H1 (cell line): ENCODE data around the gene ZNF488. TPM values are rescaled to one million over a fixed set of nuclear protein-coding genes. Genes with fewer than 3 reads are reported as not detected.

Source experiments
- CTCF ChIA-PET: fragments of 300-600 bp; sonication (Branson Sonifier 250); formaldehyde crosslinking; loops from one replicate; lab custom pipeline; 2021; ENCODE audit not compliant: partially characterized antibody; lab: Charles Lee
- POLR2A ChIA-PET: fragments of 300-600 bp; sonication (Branson Sonifier 250); formaldehyde crosslinking; loops from one replicate; lab custom pipeline; 2021; ENCODE audit warnings: inconsistent platforms; ENCODE audit not compliant: partially characterized antibody; lab: Charles Lee
- DNase-seq, 2 experiments: peaks; one replicate each; pipeline versions ENCODE4 v3.0.0 to v3.0.0-alpha.2; 2010 to 2022; ENCODE audit warnings: low spot score in 2 of 2, low read depth in 1 of 2, mixed read lengths in 1 of 2
- FAIRE-seq: peaks from 2 replicates; lab custom pipeline; 2011; peaks lifted over from hg19 to GRCh38; lab: Jason Lieb, UNC
- H2AFZ ChIP-seq: 2 replicates; pipeline ENCODE4 v1.8.1; 2012; ENCODE audit warnings: low read length, inconsistent platforms
- H2AK5ac ChIP-seq: 2 replicates; pipeline ENCODE4 v1.6.1; 2013; ENCODE audit warnings: low read depth, low read length
- H2BK120ac ChIP-seq: replicated peaks from 2 replicates; pipeline ENCODE3; 2013; ENCODE audit warnings: low read depth, low read length, inconsistent platforms
- H2BK12ac ChIP-seq: 2 replicates; pipeline ENCODE4 v1.6.1; 2013; ENCODE audit warnings: low read depth, low read length
- H2BK15ac ChIP-seq: 2 replicates; pipeline ENCODE4 v1.6.1; 2013; ENCODE audit warnings: low read length
- H2BK20ac ChIP-seq: 2 replicates; pipeline ENCODE4 v1.6.1; 2013; ENCODE audit warnings: low read length
- H2BK5ac ChIP-seq: 2 replicates; pipeline ENCODE4 v1.6.1; 2013; ENCODE audit warnings: low read depth, low read length
- H3K14ac ChIP-seq: 2 replicates; pipeline ENCODE4 v1.6.1; 2013; ENCODE audit warnings: inconsistent platforms; ENCODE audit not compliant: insufficient read length
- H3K18ac ChIP-seq: 2 replicates; pipeline ENCODE4 v1.6.1; 2013; ENCODE audit warnings: low read length; ENCODE audit errors: extremely low read depth
- H3K23ac ChIP-seq: 2 replicates; pipeline ENCODE4 v1.6.1; 2013; ENCODE audit warnings: inconsistent platforms; ENCODE audit not compliant: insufficient read length
- H3K23me2 ChIP-seq: 2 replicates; pipeline ENCODE4 v1.6.1; 2013; ENCODE audit warnings: low read depth, low read length
- H3K27ac ChIP-seq: 2 replicates; pipeline ENCODE4 v1.6.1; 2011; ENCODE audit warnings: low read depth, low read length, inconsistent platforms
- H3K27me3 ChIP-seq, 4 experiments: replicated peaks in 1 of 4; 1 replicate in 1 of 4; 2 replicates in 3 of 4; pipeline versions ENCODE4 v1.6.1 to v1.8.1; 2011 to 2013; ENCODE audit warnings: low read length in 3 of 4, mild to moderate bottlenecking in 3 of 4, inconsistent platforms in 2 of 4, mixed read lengths in 2 of 4, moderate library complexity in 1 of 4; ENCODE audit not compliant: control insufficient read depth in 3 of 4, insufficient read depth in 3 of 4; ENCODE audit errors: extremely low read depth in 1 of 4
- H3K36me3 ChIP-seq, 4 experiments: 2 replicates each; pipeline versions ENCODE4 v1.6.1 to v1.8.1; 2011 to 2013; ENCODE audit warnings: mild to moderate bottlenecking in 4 of 4, low read length in 3 of 4, moderate library complexity in 2 of 4, control low read depth in 1 of 4, inconsistent platforms in 1 of 4; ENCODE audit not compliant: insufficient read depth in 4 of 4, control insufficient read depth in 2 of 4
- H3K4ac ChIP-seq: replicated peaks from 2 replicates; pipeline ENCODE3; 2013; ENCODE audit warnings: low read length, low read depth, mixed read lengths, inconsistent platforms; ENCODE audit not compliant: insufficient read length
- H3K4me1 ChIP-seq, 4 experiments: replicated peaks in 1 of 4; 1 replicate in 1 of 4; 2 replicates in 3 of 4; pipeline versions ENCODE4 v1.6.1 to v1.8.1; 2011 to 2013; ENCODE audit warnings: low read length in 3 of 4, inconsistent platforms in 2 of 4, mixed read lengths in 1 of 4; ENCODE audit not compliant: insufficient read depth in 4 of 4, control insufficient read depth in 3 of 4
- H3K4me2 ChIP-seq, 2 experiments: 2 replicates each; pipeline versions ENCODE4 v1.6.1 to v1.8.1; 2011 to 2013; ENCODE audit warnings: low read depth in 2 of 2, low read length in 2 of 2, control low read depth in 1 of 2, inconsistent platforms in 1 of 2, mild to moderate bottlenecking in 1 of 2; ENCODE audit not compliant: insufficient read depth in 1 of 2
- H3K4me3 ChIP-seq, 4 experiments: fragments of 200-600, 300-600 bp in 1 of 4; sonication (generic), shearing (Covaris generic), sonication (Bioruptor Twin) in 1 of 4; 2 replicates each; pipeline versions ENCODE4 v1.5.1 to v1.8.1; 2011 to 2016; ENCODE audit warnings: low read length in 4 of 4, low read depth in 3 of 4, control low read depth in 2 of 4, inconsistent platforms in 2 of 4, mild to moderate bottlenecking in 2 of 4, mixed read lengths in 1 of 4, moderate library complexity in 1 of 4; ENCODE audit not compliant: insufficient read depth in 2 of 4; ENCODE audit errors: extremely low read depth in 1 of 4
- H3K56ac ChIP-seq: replicated peaks from 2 replicates; pipeline ENCODE3; 2013; ENCODE audit warnings: low read depth, mild to moderate bottlenecking, mixed read lengths, low read length, inconsistent platforms; ENCODE audit not compliant: insufficient read length
- H3K79me1 ChIP-seq: 2 replicates; pipeline ENCODE4 v1.6.1; 2013; ENCODE audit warnings: low read depth, low read length, control low read depth
- H3K79me2 ChIP-seq, 2 experiments: 2 replicates each; pipeline versions ENCODE4 v1.6.1 to v1.8.1; 2012 to 2013; ENCODE audit warnings: low read length in 2 of 2, mild to moderate bottlenecking in 2 of 2, inconsistent platforms in 1 of 2; ENCODE audit not compliant: insufficient read depth in 2 of 2, control insufficient read depth in 1 of 2
- H3K9ac ChIP-seq, 4 experiments: replicated peaks in 1 of 4; 1 replicate in 1 of 4; 2 replicates in 3 of 4; pipeline versions ENCODE4 v1.6.1 to v1.8.1; 2011 to 2013; ENCODE audit warnings: low read depth in 3 of 4, low read length in 3 of 4, control low read depth in 2 of 4, mild to moderate bottlenecking in 2 of 4, moderate library complexity in 2 of 4, inconsistent platforms in 1 of 4; ENCODE audit errors: extremely low read depth in 1 of 4
- H3K9me3 ChIP-seq, 2 experiments: 2 replicates each; pipeline versions ENCODE4 v1.6.1 to v1.8.1; 2012 to 2013; ENCODE audit warnings: mild to moderate bottlenecking in 2 of 2, moderate library complexity in 2 of 2, control low read depth in 1 of 2, inconsistent platforms in 1 of 2, low read depth in 1 of 2, low read length in 1 of 2, mixed read lengths in 1 of 2; ENCODE audit not compliant: insufficient read depth in 2 of 2
- H4K20me1 ChIP-seq, 2 experiments: replicated peaks in 1 of 2; 2 replicates each; pipeline versions ENCODE3 to v1.8.1; 2011 to 2013; ENCODE audit warnings: inconsistent platforms in 2 of 2, low read length in 2 of 2, mild to moderate bottlenecking in 1 of 2; ENCODE audit not compliant: insufficient read depth in 2 of 2, control insufficient read depth in 1 of 2
- H4K5ac ChIP-seq: 2 replicates; pipeline ENCODE4 v1.6.1; 2013; ENCODE audit warnings: low read length, low read depth, mixed read lengths, inconsistent platforms; ENCODE audit not compliant: insufficient read length
- H4K8ac ChIP-seq: 2 replicates; pipeline ENCODE4 v1.8.0; 2013; ENCODE audit warnings: mild to moderate bottlenecking, moderate library complexity, low read length, inconsistent platforms; ENCODE audit not compliant: insufficient read depth; ENCODE audit errors: extremely low read depth
- H4K91ac ChIP-seq: replicated peaks from 2 replicates; pipeline ENCODE3; 2013; ENCODE audit warnings: low read length, mixed read lengths, inconsistent platforms; ENCODE audit not compliant: insufficient read length
- ASH2L ChIP-seq: fragments of 200-600, 300-600 bp; sonication (generic); IDR thresholded peaks from one replicate; pipeline ENCODE4 v1.7.1; 2017; ENCODE audit warnings: low read length
- ATF2 ChIP-seq: IDR thresholded peaks from 2 replicates; pipeline ENCODE4 v1.6.1; 2012; ENCODE audit warnings: low read length, inconsistent platforms
- EP300 ChIP-seq, 2 experiments: IDR thresholded peaks; 1 replicate in 1 of 2; 2 replicates in 1 of 2; pipeline ENCODE4 v1.6.1; 2011 to 2012; ENCODE audit warnings: low read depth in 2 of 2, low read length in 2 of 2, mild to moderate bottlenecking in 2 of 2, borderline replicate concordance in 1 of 2, inconsistent platforms in 1 of 2, moderate library complexity in 1 of 2
- HDAC6 ChIP-seq: IDR thresholded peaks from one replicate; pipeline ENCODE4 v1.7.1; 2012; ENCODE audit warnings: low read depth, mild to moderate bottlenecking, inconsistent platforms, low read length, moderate library complexity
- MAFK ChIP-seq: IDR thresholded peaks from 2 replicates; pipeline ENCODE4 v1.6.1; 2012; ENCODE audit warnings: low read depth, mild to moderate bottlenecking, improper control_type of control experiment, low read length
- POLR2AphosphoS5 ChIP-seq: IDR thresholded peaks from 2 replicates; pipeline ENCODE4 v1.6.1; 2011; ENCODE audit warnings: low read depth, low read length
- POU5F1 ChIP-seq: IDR thresholded peaks from 2 replicates; pipeline ENCODE4 v1.6.1; 2011; ENCODE audit warnings: low read depth, mild to moderate bottlenecking, low read length, moderate library complexity
- SIX5 ChIP-seq: IDR thresholded peaks from 2 replicates; pipeline ENCODE4 v1.6.1; 2011; ENCODE audit warnings: mild to moderate bottlenecking, low read depth, low read length
- SUZ12 ChIP-seq: fragments of 200-600 bp; sonication (generic); IDR thresholded peaks from 2 replicates; pipeline ENCODE4 v1.6.1; 2012; ENCODE audit warnings: mild to moderate bottlenecking, inconsistent platforms, low read length, moderate library complexity, mixed read lengths
- TAF1 ChIP-seq: IDR thresholded peaks from 2 replicates; pipeline ENCODE4 v1.6.1; 2011; ENCODE audit warnings: mild to moderate bottlenecking, low read depth, low read length
- TAF7 ChIP-seq: optimal IDR thresholded peaks from 2 replicates; pipeline ENCODE3; 2011; ENCODE audit warnings: low read depth, mild to moderate bottlenecking, inconsistent platforms, low read length, moderate library complexity, borderline replicate concordance
- TBP ChIP-seq: IDR thresholded peaks from 2 replicates; pipeline ENCODE4 v1.6.1; 2011; ENCODE audit warnings: low read depth, low read length, improper control_type of control experiment
- ZNF274 ChIP-seq: IDR thresholded peaks from 2 replicates; pipeline ENCODE4 v1.7.0; 2012; ENCODE audit warnings: low read length, borderline replicate concordance; ENCODE audit errors: extremely low read depth
- WGBS, 2 experiments: shearing (Covaris generic) in 1 of 2; methylation state at CpG; one replicate each; pipeline versions ENCODE4 v1.1.6 to v1.1.7; 2013 to 2015; ENCODE audit warnings: low lambda C conversion rate in 2 of 2, mixed read lengths in 2 of 2, inconsistent platforms in 1 of 2, low coverage in 1 of 2, missing lambda C conversion rate in 1 of 2; ENCODE audit not compliant: insufficient replicate concordance in 2 of 2, insufficient coverage in 1 of 2, insufficient read length in 1 of 2; ENCODE audit errors: extremely low coverage in 1 of 2, missing lambda C conversion rate in 1 of 2; 5-methylcytosine and 5-hydroxymethylcytosine counted together
- polyA plus RNA-seq, 7 experiments: library from polyadenylated mRNA; depleted of rRNA in 3 of 7; stranded (reverse) in 5 of 7; unstranded in 2 of 7; fragments of >200 nt in 5 of 7; fragments of 200-250 nt in 2 of 7; gene quantifications; 1 replicate in 5 of 7; 2 replicates in 1 of 7; 4 replicates in 1 of 7; pipeline versions ENCODE4 v1.2.1 to v1.2.3, GENCODE V29; 2011 to 2013; ENCODE audit warnings: missing spikeins in 2 of 7, mixed read lengths in 2 of 7
- total RNA-seq: library from RNA; stranded (reverse); fragmentation: NEBNext Ultra II Directional; extraction: Animal tissue kit (Norgen Biotek cat#: 25700); gene quantifications from 2 replicates; pipeline ENCODE4 v1.2.1, GENCODE V29; 2021

The ZNF488 gene
- total and polyA plus RNA-seq, 2 of the 8 experiments (the other 6 are each of a cell fraction or from before 2014, with no cell fraction given), result 7.9 to 11.4 TPM

DNA sequence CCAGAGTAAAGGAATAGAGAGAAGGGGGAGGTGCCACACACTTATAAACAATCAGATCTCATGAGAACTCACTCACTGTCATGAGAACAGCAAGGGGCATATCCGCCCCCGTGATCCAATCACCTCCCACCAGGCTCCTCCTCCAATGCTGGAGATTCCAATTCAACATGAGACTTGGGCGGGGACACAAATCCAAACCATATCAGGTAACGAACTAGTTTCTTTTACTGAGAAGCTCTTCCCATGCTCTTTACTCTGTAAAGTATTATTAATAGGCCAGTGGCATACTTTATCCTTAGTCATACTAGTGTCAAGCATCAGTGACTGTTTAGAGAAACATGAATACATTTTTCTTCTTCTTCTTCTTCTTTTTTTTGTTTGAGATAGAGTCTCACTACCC lies 39.4 kb upstream of the ZNF488 start:
- no peaks in the 10 kb centered on the region for H3K79me1 ChIP-seq
- H3K56ac ChIP-seq, result no peak overlapping the region
- no peak overlapping the region for H2BK120ac ChIP-seq
- H3K4me1 ChIP-seq, result peaks cover 0 to 10% (median 7%) of the 10 kb centered on the region in 4 experiments; a peak in 6 of 7 replicates
- 93% methylated on average over 4 of the region's 4 CpGs; no CpG with 5 or more reads in 1 of the 2 experiments for WGBS, 2 experiments
- FAIRE-seq, result no peak
- no peak overlapping the region for H4K91ac ChIP-seq
- no peak overlapping the region for H2BK15ac ChIP-seq
- no peak overlapping the region for H4K5ac ChIP-seq
- no peaks in the 10 kb centered on the region; a peak in 1 of 7 replicates for H3K27me3 ChIP-seq
- no peaks in the 10 kb centered on the region for H4K20me1 ChIP-seq
- no peak overlapping the region for H3K18ac ChIP-seq
- no peak overlapping the region for H2BK12ac ChIP-seq
- DNase-seq, result no peak
- no peak overlapping the region for H2AK5ac ChIP-seq
- H3K9me3 ChIP-seq, result no peaks in the 10 kb centered on the region
- H3K4me3 ChIP-seq, result no peak overlapping the region
- POLR2A ChIA-PET, result no interaction called here
- H2BK5ac ChIP-seq, result no peak overlapping the region
- no peak overlapping the region for H3K14ac ChIP-seq
- no peak overlapping the region for H3K4me2 ChIP-seq
- H2BK20ac ChIP-seq, result no peak overlapping the region
- CTCF ChIA-PET, result interaction anchor here (2.3 kb wide), 1 partner anchor 15 kb away, joined by 8 read pairs; no protein-coding TSS in a partner anchor
- H2AFZ ChIP-seq, result no peak overlapping the region
- no peak overlapping the region for H4K8ac ChIP-seq
- H3K36me3 ChIP-seq, result no peaks in the 10 kb centered on the region
- no peaks in the 10 kb centered on the region for H3K23me2 ChIP-seq
- H3K79me2 ChIP-seq, result no peaks in the 10 kb centered on the region
- H3K9ac ChIP-seq, result no peak overlapping the region
- no peak overlapping the region for H3K4ac ChIP-seq
- no peak overlapping the region for H3K27ac ChIP-seq
- no peak overlapping the region for H3K23ac ChIP-seq
- TF ChIP-seq MAFK (no peak), HDAC6 (no peak), TAF1 (no peak), POU5F1 (no peak), TBP (no peak), SIX5 (no peak), SUZ12 (no peak), TAF7 (no peak), POLR2AphosphoS5 (no peak), ZNF274 (no peak), ASH2L (no peak), EP300 (IDR thresholded peaks at IDR 0.05; ENCODE audit: borderline replicate concordance in 1 of 2, low read depth in 2 of 2, low read length in 2 of 2) (no peak), ATF2 (no peak)
